Activated naive CD8-positive, alpha-beta T cell treated with anti-CD3 and anti-CD28 coated beads, Interleukin-2, amount 50 U/mL, for 16 hours (primary cell): ENCODE results near the gene BNC2.

Experiments
- DNase-seq: peaks from one replicate; pipeline ENCODE4 v3.0.0-alpha.2; 2020; ENCODE audit warnings: low read depth, low spot score

BNC2 gene

GRCh38 chr9:16869131-16869881, 1.2 kb downstream of the BNC2 start:
- DNase-seq: no peak

- DNase-seq: no peak
Measured at GRCh38 chr9:16868701-16869100, 1.8 kb downstream of the BNC2 start.

- DNase-seq: no peak
Measured at GRCh38 chr9:16867576-16868311, 2.7 kb downstream of the BNC2 start.

- DNase-seq: no peak
Measured at GRCh38 chr9:16866587-16866986, 3.9 kb downstream of the BNC2 start.

- no peak for DNase-seq
Measured at GRCh38 chr9:16864649-16865434, 5.6 kb downstream of the BNC2 start.

GRCh38 chr9:16848179-16848578, 22.3 kb downstream of the BNC2 start:
- DNase-seq: no peak

- DNase-seq: no peak
Measured at GRCh38 chr9:16846986-16847385, 23.5 kb downstream of the BNC2 start.

- no peak for DNase-seq
Measured at GRCh38 chr9:16846367-16846766, 24.1 kb downstream of the BNC2 start.

- no peak for DNase-seq
Measured at GRCh38 chr9:16834817-16835216, 35.7 kb downstream of the BNC2 start.

- DNase-seq: no peak
Measured at GRCh38 chr9:16833296-16833835, 37.1 kb downstream of the BNC2 start.

GRCh38 chr9:16832101-16832500, 38.4 kb downstream of the BNC2 start:
- no peak for DNase-seq

GRCh38 chr9:16830806-16831205, 39.7 kb downstream of the BNC2 start:
- no peak for DNase-seq

GRCh38 chr9:16828340-16829281, 41.9 kb downstream of the BNC2 start:
- DNase-seq: no peak

- DNase-seq: no peak
Measured at GRCh38 chr9:16825971-16826625, 44.4 kb downstream of the BNC2 start.

- DNase-seq: no peak
Measured at GRCh38 chr9:16825331-16825725, 45.1 kb downstream of the BNC2 start.

- no peak for DNase-seq
Measured at GRCh38 chr9:16824545-16825330, 45.7 kb downstream of the BNC2 start.

- no peak for DNase-seq
Measured at GRCh38 chr9:16823906-16824305, 46.6 kb downstream of the BNC2 start.

- no peak for DNase-seq
Measured at GRCh38 chr9:16821344-16821743, 49.1 kb downstream of the BNC2 start.

GRCh38 chr9:16817514-16817913, 53.0 kb downstream of the BNC2 start:
- DNase-seq: no peak

- DNase-seq: no peak
Measured at GRCh38 chr9:16817002-16817401, 53.5 kb downstream of the BNC2 start.
